Esophagus squamous epithelium (tissue), 4 donors: Measurements from ENCODE around the gene C10orf67.

ENCODE experiments used
- CTCF ChIP-seq, 6 experiments: fragments of 450-650 bp in 4 of 6; fragments of 200-600 bp in 2 of 6; sonication (generic) in 2 of 6; IDR thresholded peaks; one replicate each; pipeline ENCODE4 v1.5.1; 2016 to 2019; ENCODE audit warnings: antibody characterized with exemption in 6 of 6, mild to moderate bottlenecking in 4 of 6, moderate library complexity in 4 of 6
- POLR2A ChIP-seq, 4 donors: fragments of 450-650 bp; IDR thresholded peaks; one replicate each; pipeline ENCODE4 v1.6.1; 2017; ENCODE audit warnings: antibody characterized with exemption in 4 of 4, mild to moderate bottlenecking in 4 of 4, moderate library complexity in 3 of 4

GRCh38 chr10:23316406-23316805 lies 28.2 kb downstream of the C10orf67 start:
- no peak for TF ChIP-seq CTCF (IDR thresholded peaks at IDR 0.05)
- no peak for TF ChIP-seq POLR2A (IDR thresholded peaks at IDR 0.05)
